GM19324 (cell line): Measurements from ENCODE around the gene KAZN.

Source experiments
- ATAC-seq: cut with Tn5 transposase; IDR thresholded peaks from one replicate; pipeline ENCODE4 v1.9.1; 2021; ENCODE audit warnings: mild to moderate bottlenecking, moderate library complexity; ENCODE audit not compliant: unreplicated experiment, low FRiP score

KAZN gene

GRCh38 chr1:14871218-14871970 is 272.9 kb downstream of the KAZN start:
- no peak for ATAC-seq

- ATAC-seq = no peak
Measured at GRCh38 chr1:14872762-14873161, 274.3 kb downstream of the KAZN start.

DNA sequence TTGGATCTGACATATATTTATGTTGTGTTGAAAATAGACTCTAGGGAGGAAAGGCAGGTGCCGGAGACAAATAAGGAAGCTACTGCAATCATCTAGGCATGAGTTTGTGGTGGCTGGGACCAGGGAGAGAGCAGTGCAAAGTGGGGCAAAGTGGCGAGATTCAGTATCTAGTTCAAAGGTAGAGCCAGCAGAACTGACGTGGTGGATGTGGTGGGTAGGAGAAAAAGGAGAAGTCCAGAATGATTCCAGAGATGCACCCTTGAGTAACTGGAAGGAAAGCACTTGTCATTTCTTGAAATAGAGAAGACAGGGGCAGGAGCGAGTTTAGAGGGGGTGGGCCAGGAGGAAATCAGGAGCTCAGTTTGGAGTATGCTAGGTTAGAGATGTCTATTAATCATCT is 275.2 kb downstream of the KAZN start:
- no peak for ATAC-seq

GRCh38 chr1:14875524-14876509 is 277.3 kb downstream of the KAZN start:
- ATAC-seq = no peak

DNA sequence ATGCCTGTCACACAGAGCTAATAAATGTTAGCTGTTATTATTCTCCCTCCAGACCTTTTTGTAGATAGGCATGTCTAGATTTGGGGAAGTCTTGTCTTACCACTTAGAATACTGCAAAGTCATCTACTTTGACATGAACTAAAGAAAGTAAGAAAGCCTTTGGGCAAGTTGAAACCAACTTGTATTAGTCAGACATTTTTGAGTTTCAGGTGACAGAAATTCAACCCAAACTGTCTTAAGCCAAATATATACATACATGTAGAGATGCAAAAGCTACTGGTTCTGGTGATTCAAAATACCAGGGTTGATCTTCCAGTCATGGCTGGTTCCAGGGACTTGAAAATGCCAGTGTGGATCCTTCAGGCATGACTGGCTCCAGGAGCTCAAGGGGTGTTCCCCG is 278.3 kb downstream of the KAZN start:
- no peak for ATAC-seq

DNA sequence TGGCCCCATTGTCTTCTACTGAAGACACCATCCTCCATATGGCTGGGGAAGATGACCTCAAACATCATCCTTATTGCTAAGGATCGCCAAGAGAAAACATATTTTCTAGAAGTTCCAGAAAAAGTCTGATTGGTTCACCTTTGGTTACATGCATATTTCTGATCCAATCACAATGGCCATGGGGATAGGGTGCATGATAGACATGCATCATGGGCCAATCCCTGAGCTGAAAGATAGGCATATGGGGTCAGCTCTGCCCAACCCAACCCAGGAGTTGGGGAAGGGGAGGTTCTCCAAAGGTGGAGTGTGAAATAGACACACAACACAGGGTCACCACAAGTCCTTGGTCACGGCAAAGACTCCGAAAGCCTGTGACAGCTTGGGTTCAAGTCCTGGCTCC is 278.7 kb downstream of the KAZN start:
- ATAC-seq = no peak

DNA sequence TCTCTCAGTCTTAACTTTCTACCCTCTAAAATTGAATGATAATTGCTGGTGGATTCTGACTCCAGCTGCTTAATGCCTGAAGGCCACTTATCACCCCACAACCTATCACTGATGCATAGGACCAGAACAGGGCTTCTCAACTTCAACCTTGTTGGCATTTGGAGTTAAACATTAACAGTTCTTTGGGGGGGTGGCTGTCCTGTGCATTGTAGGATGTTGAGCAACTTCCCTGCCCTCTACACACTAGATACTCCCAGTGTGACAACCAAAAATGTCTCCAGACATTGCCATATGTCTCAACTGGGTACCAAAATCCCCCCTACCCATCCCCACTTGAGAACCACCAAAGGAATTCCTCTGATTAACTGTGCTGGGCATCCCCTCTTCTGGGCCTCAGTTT is 279.6 kb downstream of the KAZN start:
- ATAC-seq = no peak

DNA sequence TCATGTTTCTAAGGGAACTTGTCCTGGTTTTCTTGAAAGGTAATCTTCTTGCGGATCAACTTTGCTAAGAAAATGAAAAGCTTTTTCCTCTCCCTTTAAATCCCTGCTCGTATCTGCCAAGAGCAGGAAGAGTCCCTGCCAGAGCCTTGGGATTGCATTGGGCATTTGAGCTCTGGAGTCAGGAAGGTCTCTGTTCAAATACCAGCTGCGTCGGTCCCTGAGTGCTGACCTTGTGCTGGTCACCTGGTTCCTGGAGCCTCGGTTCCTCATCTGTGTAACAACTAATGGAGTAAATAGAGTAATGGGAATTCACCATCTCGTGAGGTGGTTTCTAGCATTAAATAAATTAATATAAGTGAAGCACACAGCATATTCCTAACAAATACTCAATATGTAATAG is 280.5 kb downstream of the KAZN start:
- no peak for ATAC-seq

GRCh38 chr1:14880456-14881316 is 282.2 kb downstream of the KAZN start:
- ATAC-seq = no peak

DNA sequence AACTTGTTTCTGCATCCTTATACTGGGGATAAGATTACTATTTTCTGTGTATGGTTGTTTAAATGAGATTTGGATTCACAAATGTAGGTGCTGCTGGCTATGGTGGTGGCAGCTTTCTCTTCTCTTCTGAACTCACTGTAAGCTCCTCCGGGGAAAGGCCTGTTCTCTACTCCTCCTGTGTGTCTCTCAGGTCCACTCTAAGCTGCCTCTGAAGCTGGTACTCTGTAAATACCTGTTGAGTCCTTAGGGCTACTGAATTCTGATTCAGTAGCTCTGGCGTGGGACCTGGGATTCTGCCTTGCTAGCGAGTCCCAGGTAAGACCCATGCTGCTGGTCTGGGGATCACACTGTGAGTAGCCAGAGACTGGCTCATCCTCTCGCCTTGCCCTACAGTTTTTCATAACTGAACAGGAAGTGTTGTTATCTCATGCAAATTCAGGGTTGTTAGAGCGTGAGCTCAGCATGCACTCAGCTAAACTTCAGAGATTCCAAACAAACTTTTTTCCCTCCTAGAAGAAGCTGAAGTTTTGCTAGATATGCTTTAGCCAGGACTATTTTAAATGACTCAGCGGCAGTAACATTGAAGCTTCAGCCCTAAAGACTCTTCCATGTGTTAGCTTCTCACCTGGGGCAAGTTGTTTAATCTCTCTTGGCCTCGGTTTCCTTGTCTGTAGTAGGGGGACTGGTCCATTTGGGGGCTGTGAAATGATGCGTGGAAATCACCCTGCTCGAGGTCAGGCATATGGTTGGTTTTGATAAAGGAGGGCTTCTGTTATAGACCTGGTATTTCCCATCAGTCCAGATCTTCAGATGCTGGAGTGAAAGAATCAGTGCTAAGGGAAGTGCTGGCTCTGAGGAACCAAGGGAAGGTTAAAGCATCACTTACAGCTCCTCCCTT is 283.5 kb downstream of the KAZN start:
- ATAC-seq = peak; percentile 73

DNA sequence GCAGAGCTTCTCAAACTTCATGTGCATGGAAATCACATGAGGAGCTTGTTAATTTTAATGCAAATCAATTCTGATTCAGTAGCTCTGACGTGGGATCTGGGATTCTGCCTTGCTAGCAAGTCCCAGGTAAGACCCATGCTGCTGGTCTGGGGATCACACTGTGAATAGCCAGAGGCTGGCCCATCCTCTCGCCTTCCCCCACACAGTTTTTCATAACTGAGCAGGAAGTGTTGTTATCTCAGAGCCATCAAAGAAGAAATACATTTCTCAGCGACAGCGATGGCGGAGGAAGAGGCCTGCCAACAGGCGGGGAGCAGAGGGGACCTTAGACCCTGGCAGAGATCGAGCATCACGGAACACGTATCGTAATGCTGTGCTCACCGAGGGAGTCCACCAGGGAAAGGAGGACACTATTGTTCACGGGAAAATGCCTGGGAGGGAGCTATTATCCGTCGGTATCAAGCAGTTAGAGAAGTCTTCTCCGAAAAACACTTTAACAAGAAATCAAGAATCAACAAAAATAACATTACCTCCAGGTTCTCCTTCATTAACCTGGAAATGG is 286.2 kb downstream of the KAZN start:
- no peak for ATAC-seq

DNA sequence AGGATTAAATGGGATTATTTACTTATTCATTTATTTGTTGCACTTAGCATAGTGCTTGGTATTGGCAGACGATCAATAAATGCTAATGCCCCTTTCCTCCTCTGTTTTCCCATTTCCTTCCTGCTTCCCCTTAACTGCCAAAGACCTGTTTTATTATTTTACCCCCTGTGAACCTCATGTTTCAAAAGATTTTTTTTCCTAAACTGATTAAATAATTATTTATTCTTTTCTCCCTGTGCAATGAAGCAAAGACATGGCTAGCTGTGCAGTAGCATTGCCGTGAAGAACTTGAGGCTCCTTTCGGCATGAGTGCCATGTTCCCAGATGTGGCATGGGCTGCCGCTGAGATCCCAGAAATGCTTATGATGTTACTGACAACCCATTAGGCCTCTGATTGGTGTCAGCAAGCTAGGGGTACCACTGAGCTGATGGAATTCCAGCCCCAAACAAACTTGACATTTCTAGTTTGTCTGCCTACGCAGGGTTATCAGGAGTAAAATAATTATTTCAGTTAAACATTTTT is 288.6 kb downstream of the KAZN start:
- ATAC-seq = no peak

DNA sequence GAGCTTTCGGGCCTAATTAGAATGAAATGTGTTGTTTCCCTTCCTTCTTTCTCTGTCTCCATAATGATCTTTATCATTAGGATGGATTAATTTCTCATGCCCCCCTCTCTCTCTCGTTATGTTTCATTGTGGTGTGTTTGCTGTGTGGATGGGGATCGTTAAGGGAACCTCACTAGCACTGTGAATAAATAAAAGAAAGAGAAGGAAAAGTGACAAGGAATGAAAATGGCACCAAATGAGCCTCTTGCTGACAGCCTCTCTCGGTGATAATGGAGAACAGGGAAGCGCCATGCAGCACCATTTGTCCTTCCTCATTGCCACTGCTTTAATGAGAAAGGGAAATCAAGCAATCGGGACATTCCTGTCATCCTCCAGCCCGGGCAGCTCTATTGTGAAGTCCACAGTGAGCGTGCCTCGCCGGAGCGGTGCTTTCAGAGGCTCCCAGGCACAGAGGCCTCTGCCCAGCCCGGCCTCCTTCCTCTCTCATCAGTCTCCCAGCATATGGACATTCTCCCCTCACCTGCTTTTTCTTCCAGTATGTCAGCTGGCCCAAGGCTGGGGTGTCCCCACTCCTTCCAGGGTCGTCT is 289.4 kb downstream of the KAZN start:
- ATAC-seq = no peak

- ATAC-seq = no peak
Measured at GRCh38 chr1:14888374-14888773, 289.9 kb downstream of the KAZN start.

DNA sequence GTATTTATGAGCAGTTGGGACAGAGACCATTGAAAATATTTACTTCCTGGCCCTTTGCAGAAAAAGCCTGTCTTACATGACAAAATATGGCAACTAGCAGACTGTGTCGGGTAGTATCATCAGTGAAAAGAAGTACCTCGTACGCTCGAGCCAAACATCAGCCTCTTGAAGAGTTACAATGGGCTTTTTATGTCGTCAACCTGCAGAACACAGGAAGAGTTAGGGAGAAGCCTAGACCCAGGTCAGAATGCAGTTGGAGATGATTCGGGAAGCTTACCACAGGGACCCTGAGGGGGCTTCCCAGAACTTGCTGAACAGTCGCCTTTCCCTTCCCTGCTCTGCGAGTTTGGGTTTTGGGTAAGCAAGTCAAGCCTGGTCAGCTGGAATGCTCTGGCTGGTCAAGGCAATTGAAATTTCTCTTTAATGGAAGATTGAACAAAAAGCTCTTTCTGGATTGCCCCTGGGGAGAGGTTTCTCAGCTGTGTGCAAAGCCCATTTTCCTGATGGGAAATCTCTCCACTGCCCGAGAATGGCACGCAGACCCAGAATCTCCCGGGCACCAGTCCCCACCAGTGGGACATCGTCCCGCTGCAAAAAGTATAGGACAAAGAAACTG is 291.4 kb downstream of the KAZN start:
- ATAC-seq = no peak

DNA sequence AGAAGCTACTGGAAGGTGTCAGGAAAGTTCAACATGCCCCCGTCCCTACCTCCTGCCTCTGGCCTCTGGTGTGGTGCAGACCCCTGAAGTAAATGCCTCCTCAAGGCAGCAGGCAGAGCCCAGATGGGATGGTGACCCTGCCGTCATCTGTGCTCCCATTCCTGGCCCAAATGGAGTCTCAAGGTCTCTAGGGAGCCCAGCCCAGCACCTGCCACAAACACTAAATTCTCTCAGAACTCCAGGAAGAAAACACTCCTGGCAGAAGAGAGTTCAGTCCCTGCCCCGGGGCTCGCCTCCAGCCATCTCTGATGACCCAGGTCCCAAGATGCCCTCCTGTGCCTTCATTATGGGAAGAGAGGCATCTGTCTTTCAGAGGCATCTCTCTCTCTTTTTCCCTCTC is 293.5 kb downstream of the KAZN start:
- no peak for ATAC-seq

DNA sequence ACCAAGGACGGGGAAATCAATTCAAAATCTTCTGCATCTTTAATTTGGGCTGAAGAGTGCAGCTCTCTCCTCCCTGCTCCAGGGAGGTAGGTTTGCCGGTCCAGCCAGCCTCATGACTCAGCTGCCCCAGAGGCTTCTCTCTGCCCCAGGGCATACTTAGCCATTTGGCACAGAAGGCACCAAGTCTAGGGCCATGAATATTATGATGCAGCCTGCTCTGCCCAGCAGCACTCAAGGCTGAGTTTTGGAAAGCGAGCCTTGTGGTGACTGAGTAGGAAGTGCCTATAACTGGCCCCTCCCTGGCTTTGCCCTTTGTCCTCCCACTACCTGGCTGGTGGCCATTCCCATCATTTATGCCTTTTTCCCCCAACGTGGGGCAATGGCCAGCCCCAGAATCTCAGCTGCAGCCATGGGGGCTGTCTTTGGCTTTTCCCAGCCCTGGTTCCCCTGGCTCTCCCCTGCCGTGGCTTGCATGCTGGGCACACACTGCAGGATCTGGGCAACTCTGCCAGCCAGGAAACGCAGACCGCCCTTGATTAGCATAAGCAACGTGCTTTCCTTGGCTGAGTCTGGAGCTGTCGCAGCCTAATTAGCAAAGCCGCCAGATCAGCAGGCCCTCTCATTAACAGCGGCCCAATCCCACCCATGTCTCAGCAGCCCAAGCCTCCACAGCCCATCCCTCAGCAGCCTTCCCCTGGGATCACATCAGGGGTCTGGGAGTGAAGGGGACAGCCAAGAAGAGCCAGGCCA is 296.5 kb downstream of the KAZN start:
- no peak for ATAC-seq

- ATAC-seq = no peak
Measured at GRCh38 chr1:14895727-14896126, 297.2 kb downstream of the KAZN start.
